NCI-H774 (cell line): ENCODE data around the gene MSL1.

Experiments
- DNase-seq: peaks from one replicate; lab custom pipeline; 2025; lab: John Stamatoyannopoulos, UW

MSL1 gene, protein sequence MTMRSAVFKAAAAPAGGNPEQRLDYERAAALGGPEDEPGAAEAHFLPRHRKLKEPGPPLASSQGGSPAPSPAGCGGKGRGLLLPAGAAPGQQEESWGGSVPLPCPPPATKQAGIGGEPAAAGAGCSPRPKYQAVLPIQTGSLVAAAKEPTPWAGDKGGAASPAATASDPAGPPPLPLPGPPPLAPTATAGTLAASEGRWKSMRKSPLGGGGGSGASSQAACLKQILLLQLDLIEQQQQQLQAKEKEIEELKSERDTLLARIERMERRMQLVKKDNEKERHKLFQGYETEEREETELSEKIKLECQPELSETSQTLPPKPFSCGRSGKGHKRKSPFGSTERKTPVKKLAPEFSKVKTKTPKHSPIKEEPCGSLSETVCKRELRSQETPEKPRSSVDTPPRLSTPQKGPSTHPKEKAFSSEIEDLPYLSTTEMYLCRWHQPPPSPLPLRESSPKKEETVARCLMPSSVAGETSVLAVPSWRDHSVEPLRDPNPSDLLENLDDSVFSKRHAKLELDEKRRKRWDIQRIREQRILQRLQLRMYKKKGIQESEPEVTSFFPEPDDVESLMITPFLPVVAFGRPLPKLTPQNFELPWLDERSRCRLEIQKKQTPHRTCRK

DNA sequence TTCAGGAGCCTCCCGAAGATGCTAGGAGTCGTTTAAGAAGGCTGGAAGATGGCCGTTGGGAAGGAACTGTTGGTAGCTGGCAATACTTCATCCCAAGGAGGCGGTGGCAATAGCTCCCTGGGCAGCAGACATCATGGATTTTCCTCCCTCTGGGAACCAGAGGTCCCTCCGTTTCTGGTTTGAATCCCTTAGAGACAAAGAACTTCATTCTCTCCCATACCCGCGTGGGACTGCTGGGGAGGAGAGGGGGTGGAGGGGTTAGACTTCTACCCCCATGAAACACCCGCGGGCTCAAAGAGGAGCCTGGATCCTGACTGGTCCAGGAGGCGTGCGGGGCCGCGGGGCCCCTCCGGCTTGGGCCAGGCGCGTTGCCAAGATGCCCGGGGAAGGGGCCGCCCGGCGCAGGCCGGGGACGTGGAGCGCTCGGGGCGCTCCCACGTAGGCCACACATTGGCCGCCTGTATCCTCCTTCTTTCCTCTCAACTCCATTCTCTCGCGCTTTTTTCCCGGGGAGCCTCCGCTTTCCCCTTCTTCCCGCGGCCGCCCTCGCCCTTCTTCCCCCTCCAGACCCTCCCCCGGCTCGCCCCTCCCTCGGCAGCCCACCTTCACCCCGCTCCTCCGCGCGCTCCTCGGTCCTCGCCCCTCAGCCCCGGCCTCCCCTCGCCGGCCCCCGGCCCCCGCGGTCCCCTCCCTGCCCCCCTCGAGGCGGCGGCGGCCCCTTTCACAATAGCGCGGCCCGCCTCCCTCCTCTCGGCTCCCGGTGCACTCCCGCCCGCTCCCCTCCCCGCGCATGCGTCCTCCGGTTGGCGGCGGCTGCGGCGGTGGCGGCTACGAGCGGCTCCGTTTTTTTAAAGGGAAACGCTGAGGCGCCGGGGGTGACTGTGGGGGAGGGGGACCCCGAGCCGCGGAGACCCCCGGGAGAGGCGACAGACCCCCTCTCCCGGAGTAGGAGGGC, at the start of gene MSL1:
Gene MSL1 (plus strand): TSS at position 791 of the 955 bp plus-strand sequence. CDS start 642 bp downstream, outside the sequence.
- DNase-seq, result peak; percentile 88

DNA sequence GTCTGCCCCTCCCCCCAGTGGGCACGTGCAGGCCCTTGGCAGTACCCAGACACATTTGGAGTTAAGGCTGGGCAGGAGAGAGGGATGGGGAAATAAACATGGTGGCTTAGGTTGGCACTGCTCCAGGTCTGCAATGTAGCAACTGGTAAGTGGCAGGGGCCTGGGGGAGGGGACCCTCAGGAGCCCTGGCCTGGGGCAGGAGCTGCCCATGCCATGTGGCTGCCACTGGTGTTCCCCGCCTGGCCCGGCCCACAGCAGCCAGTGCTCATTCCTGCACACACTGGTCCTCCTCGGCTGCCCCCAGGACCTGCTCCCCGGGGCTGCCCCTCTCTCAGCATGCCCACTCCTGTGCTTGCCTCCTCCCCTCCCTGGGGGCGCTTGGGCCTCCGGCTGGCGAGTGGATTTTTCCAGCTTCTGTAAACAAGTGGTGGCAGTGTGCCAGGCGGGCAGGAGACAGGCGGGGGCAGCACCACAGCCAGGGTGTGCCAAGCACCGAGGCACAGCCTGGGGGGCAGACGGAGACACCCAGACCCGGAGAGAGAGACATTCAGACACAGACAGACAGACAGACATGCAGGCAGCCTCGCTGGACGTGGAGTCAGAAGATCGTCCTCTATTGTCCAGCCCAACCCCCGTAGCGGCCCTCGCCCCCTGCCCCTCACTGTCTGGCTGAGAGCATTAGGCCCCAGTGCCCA, 49.6 kb upstream of the MSL1 start:
- peak; percentile 87 for DNase-seq

GRCh38 chr17:40072735-40073346, 48.9 kb upstream of the MSL1 start:
- DNase-seq, result no peak

GRCh38 chr17:40073454-40074174, 48.2 kb upstream of the MSL1 start:
- no peak for DNase-seq

- DNase-seq, result no peak
Measured at GRCh38 chr17:40074175-40074512, 47.6 kb upstream of the MSL1 start.

DNA sequence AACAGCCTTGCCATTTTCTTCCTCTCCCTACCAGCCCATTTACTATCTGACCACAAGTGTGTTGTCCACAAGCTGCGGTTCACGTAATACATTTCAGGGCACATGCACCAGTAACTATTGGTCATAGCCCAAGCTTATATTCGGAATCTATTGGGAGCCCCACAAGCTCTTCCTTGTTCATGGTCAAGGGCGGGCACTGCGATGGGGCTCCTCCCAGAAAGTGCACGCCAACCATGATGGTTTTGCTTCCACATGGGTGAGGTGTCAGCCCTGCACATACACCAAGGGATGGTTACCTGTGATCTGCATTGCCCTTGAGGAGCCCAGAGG, 46.9 kb upstream of the MSL1 start:
- DNase-seq, result no peak

DNA sequence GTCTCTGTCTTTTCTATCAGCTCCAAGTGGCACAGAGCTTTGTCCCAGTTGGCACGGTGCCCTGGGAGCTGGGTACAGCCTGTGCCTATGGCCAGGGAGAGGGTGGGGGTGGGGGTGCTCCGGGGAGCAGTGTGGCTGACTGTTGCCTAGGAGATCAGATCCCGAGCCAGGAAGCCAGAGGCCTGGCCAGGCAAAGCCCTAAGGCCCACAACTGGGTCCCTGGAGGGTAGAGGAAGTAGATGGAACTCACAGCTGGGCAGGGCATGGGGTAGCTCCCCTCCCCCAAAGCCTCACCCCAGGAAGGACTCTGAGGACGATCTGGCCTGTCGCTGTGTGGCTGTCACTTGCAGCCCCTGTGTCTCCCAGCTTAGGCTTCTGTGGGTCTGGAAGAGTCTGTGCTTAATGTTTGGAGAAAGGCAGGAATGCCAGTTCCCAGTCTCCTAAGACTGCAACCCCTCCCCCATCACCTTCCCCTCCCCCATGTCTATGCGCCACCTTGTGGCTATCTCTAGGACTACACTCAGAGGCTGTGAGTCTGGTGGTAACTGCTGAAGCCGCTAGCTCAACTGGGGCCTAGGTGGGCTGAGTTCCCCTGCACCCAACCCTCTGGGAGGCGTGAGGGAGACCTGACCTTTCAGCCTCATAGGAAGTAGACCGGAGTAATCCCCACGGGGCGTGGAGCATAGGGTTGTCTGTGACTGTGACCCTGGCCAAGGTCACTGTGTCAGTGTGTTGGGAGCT, 46.4 kb upstream of the MSL1 start:
- peak; percentile 76 for DNase-seq

DNA sequence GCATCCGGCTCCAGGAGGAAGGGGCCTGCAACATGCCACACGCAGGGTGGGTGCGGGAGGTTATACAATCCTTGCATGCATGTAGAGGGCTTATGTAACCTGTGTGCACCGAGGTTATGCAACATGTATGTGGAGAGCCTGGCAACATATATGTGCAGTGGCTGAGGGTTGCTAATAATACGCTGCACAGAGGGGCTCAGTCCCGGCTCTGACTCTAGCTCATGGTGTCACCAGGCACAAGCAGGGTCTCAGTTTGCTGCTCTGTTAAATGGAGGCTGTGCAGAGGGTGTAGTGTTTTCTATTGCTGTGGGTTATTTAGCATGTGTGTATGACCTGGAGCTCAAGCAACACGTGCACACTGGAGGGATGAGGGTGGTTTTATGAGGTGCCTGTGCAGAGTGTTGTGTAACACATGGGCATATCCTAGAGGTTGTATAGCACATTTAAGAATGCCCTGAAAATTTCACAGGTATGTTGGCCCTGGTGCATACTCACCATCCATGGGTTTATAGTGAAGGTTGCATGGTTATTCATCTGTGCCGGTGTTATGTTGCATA, 45.8 kb upstream of the MSL1 start:
- no peak for DNase-seq

DNA sequence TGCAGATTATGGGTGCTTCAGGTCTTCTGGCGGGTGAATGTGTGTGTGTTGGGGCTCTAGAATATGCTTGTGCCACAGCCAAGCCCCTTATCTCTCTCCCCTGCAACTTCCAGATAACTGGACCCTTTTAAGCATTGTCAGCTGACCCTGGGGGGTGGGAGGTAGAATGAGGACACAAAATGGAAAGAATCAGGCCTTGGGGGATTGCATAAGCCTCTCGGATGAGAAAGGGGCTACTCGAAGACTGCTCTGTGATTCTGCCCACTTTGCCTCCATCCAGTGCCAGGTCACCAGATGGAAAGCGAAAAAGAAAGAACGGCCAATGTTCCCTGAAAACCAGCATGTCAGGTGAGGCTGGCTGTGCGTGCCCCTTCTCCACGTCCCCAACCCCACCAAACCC, 45.2 kb upstream of the MSL1 start:
- no peak for DNase-seq

- no peak for DNase-seq
Measured at GRCh38 chr17:40079545-40079944, 42.2 kb upstream of the MSL1 start.

- no peak for DNase-seq
Measured at GRCh38 chr17:40084477-40084876, 37.3 kb upstream of the MSL1 start.

DNA sequence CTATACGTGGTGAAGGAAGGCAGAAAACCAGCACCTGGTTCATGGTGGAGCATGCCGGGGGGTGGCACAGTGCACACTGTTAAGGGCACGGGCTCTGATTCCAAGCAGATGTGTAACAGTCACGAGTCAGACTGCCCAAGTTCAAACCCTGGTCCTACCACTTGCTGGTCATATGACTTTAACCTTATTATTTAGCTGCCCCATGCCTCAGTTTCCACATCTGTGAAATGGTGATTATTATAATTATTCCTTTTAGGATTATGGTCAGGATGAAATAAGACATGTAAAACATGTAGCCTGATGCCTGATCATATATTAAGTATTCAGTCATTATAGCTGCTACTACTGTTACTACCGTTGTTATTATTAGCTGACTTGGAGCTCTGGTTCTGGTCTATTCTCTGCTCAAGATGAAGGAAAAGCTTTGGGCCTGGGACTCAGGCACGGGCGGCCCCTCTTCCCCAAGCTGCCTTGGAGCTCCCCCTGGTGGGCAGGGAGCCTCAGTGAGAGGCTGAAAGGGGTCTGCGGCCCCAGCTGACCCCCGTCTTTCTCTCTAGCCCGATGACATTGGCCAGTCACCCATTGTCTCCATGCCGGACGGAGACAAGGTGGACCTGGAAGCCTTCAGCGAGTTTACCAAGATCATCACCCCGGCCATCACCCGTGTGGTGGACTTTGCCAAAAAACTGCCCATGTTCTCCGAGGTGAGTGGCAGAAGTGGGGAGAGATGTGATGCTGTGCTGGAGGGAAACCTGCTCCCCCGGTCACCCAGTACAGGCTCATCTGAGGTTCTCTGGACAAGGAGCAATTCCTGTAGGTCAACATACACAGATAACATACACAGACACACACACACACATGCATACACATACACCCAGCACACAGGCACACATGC, 35.4 kb upstream of the MSL1 start:
- no peak for DNase-seq

DNA sequence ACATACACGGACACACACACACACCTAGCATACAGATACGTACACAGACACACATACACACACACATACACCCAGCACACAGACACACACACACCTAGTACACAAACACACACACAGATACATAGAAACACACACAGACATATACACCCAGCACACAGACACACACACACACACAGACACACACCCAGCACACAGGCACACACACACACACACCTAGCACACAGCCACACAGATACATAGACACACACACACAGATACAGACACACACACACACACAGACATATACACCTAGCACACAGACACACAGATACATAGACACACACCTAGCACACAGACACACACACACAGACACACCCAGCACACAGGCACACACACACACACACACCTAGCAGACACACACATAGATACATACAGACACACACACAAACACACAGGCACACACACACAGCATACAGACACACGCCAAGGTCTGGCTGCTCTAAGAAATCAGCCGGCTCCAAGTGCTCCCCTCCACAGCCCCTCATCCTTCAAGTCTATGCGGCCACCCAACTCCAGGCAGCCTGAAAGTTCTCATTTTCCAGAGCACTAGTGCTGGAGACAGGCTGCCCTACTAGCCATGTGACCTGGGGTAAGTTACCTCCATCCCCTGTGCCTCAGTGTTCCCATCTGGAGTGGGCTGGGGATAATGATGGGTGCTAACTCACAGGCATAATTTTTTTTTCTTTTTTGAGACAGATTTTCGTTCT, 34.5 kb upstream of the MSL1 start:
- no peak for DNase-seq

DNA sequence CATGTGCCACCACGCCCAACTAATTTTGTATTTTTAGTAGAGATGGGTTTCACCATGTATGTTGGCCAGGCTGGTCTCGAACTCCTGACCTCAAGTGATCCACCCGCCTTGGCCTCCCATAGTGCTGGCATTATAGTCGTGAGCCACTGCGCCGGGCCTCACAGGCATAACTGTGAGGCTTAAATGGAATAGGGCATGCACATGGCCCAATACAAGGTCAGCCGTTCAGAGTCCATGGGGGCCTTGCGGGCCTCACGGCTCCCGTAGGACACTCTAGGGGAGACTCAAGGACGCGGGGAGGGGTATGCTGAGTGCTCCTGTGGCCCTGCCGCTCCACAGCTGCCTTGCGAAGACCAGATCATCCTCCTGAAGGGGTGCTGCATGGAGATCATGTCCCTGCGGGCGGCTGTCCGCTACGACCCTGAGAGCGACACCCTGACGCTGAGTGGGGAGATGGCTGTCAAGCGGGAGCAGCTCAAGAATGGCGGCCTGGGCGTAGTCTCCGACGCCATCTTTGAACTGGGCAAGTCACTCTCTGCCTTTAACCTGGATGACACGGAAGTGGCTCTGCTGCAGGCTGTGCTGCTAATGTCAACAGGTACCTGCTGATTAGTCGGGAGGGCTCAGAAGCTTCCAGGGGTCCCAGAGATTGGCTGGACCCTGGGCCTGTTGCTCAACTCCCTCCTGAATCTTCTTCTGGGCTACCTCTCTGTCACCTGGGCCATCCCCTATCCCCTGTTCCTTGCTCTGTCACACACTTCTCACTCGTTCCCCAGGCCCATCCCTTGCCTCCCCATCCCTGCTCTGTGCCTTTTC, 33.7 kb upstream of the MSL1 start:
- DNase-seq, result no peak

- no peak for DNase-seq
Measured at GRCh38 chr17:40089077-40089895, 32.5 kb upstream of the MSL1 start.
